T-cell (primary cell): Measurements from ENCODE around the gene HOXA1. TPM values are rescaled to one million over a fixed set of nuclear protein-coding genes. Genes with fewer than 3 reads are reported as not detected.

Experiments
- ATAC-seq, 4 experiments: fragments of 200-7000 bp in 3 of 4; fragments of 150-1000 bp in 1 of 4; cut with Tn5 transposase; replicated peaks in 1 of 4; 1 replicate in 3 of 4; 2 replicates in 1 of 4; pipeline ENCODE4 v1.10.0; 2021; ENCODE audit warnings: moderate library complexity in 3 of 4, mild to moderate bottlenecking in 2 of 4, moderate number of reproducible peaks in 1 of 4
- CTCF ChIA-PET, 2 donors: fragments of 300-600 bp; sonication (Branson Sonifier 250); formaldehyde crosslinking; loops; one replicate each; lab custom pipeline; 2022; ENCODE audit warnings: antibody characterized with exemption in 2 of 2; lab: Charles Lee
- POLR2A ChIA-PET, 2 donors: fragments of 300-600 bp; sonication (Branson Sonifier 250); formaldehyde crosslinking; loops; one replicate each; lab custom pipeline; 2022; ENCODE audit warnings: antibody characterized with exemption in 2 of 2; lab: Charles Lee
- DNase-seq, 35 experiments: peaks; one replicate each; pipeline versions ENCODE4 v3.0.0 to v3.0.0-alpha.2; 2013 to 2023
- H3K27ac ChIP-seq: one replicate; pipeline ENCODE4 v1.5.1; 2013; ENCODE audit warnings: low read length
- H3K27me3 ChIP-seq, 2 experiments: replicated peaks in 1 of 2; 1 replicate in 1 of 2; 2 replicates in 1 of 2; pipeline versions ENCODE4 v1.6.1 to v1.7.0; 2013; ENCODE audit warnings: low read length in 1 of 2, mixed read lengths in 1 of 2; ENCODE audit not compliant: control insufficient read depth in 2 of 2, insufficient read depth in 2 of 2; ENCODE audit errors: extremely low read depth in 1 of 2
- H3K36me3 ChIP-seq, 2 donors: 1 replicate in 1 of 2; 2 replicates in 1 of 2; pipeline versions ENCODE4 v1.6.1 to v1.7.0; 2013; ENCODE audit warnings: low read length in 1 of 2; ENCODE audit not compliant: control insufficient read depth in 2 of 2, insufficient read depth in 1 of 2; ENCODE audit errors: extremely low read depth in 1 of 2
- H3K4me1 ChIP-seq, 2 experiments: 1 replicate in 1 of 2; 2 replicates in 1 of 2; pipeline versions ENCODE4 v1.6.1 to v1.7.0; 2013; ENCODE audit warnings: low read length in 2 of 2, mixed read lengths in 1 of 2; ENCODE audit not compliant: insufficient read depth in 2 of 2, control insufficient read depth in 1 of 2; ENCODE audit errors: extremely low read depth in 1 of 2
- H3K4me3 ChIP-seq, 2 donors: 1 replicate in 1 of 2; 2 replicates in 1 of 2; pipeline versions ENCODE4 v1.5.1 to v1.7.0; 2013; ENCODE audit warnings: mild to moderate bottlenecking in 2 of 2, low read length in 1 of 2, moderate library complexity in 1 of 2; ENCODE audit not compliant: control insufficient read depth in 1 of 2; ENCODE audit errors: extremely low read depth in 1 of 2
- H3K9me3 ChIP-seq: 2 replicates; pipeline ENCODE4 v1.7.0; 2013
- H3K27ac Mint-ChIP-seq, 2 donors: one replicate each; pipeline ENCODE4 v1.8.0; 2020 to 2021; ENCODE audit warnings: mild to moderate bottlenecking in 2 of 2, mixed read lengths in 2 of 2
- H3K27me3 Mint-ChIP-seq, 2 donors: one replicate each; pipeline ENCODE4 v1.8.0; 2021 to 2022; ENCODE audit warnings: mixed read lengths in 2 of 2
- H3K36me3 Mint-ChIP-seq: one replicate; pipeline ENCODE4 v1.8.0; 2021; ENCODE audit warnings: mixed read lengths
- H3K4me1 Mint-ChIP-seq, 3 donors: one replicate each; pipeline ENCODE4 v1.8.0; 2020 to 2022; ENCODE audit warnings: mixed read lengths in 3 of 3, mild to moderate bottlenecking in 1 of 3
- H3K4me3 Mint-ChIP-seq, 3 donors: one replicate each; pipeline ENCODE4 v1.8.0; 2020 to 2022; ENCODE audit warnings: mild to moderate bottlenecking in 3 of 3, mixed read lengths in 3 of 3, moderate library complexity in 3 of 3
- H3K9me3 Mint-ChIP-seq, 3 donors: one replicate each; pipeline ENCODE4 v1.8.0; 2020 to 2022; ENCODE audit warnings: mixed read lengths in 3 of 3
- WGBS: methylation state at CpG from one replicate; pipeline ENCODE4 v1.1.5; 2013; ENCODE audit warnings: missing lambda C conversion rate; ENCODE audit not compliant: insufficient coverage; 5-methylcytosine and 5-hydroxymethylcytosine counted together
- total RNA-seq, 35 experiments: library from RNA in 6 of 35; stranded (reverse) in 6 of 35; fragments of 120-200 nt in 1 of 35; gene quantifications; one replicate each; pipeline versions ENCODE4 v1.2.1 to v1.2.4 and lab custom pipeline; 2013 to 2026

Gene HOXA1
- total RNA-seq, 5 donors from 2014 or later (not counting 1 experiment from before 2014, with no cell fraction given) = 0.28 to 0.66 (median 0.54) TPM

DNA sequence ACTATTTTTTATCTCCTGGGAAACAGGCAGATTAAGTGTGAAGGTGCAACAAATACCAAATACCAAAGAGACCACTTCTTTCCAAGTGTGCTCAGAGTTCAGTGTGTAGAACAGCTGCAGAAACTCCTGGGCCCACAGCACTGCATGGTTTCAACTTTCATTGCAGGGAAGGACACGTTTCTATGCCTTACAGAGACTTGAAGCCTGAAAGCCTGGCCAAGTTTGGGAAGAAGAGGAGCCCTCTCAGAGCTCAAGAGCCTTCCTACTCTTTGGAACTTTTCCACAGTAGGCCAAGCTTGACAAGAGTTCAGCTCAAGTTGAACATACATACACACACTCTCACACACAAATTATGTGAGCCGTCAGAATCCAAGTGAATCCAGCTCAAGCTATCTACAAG, 32.2 kb upstream of the HOXA1 start:
- ChIA-PET CTCF (interaction anchor here in 1 of 2 donors (1.3 kb wide), 1 partner anchor 21 kb away, joined by 4 read pairs; no protein-coding TSS in a partner anchor), POLR2A (no interaction called here)
- no peaks in the 10 kb centered on the region for H3K36me3 Mint-ChIP-seq
- H3K27me3 ChIP-seq = peaks cover 0 to 30% of the 10 kb centered on the region in 2 experiments
- no peaks in the 10 kb centered on the region for H3K9me3 ChIP-seq
- no peaks in the 10 kb centered on the region for H3K36me3 ChIP-seq
- H3K27me3 Mint-ChIP-seq = peaks cover 4 to 54% of the 10 kb centered on the region in 2 donors
- no peak overlapping the region for H3K27ac ChIP-seq
- H3K9me3 Mint-ChIP-seq = no peaks in the 10 kb centered on the region
- no peak for ATAC-seq
- H3K4me1 ChIP-seq = peaks cover 2 to 4% of the 10 kb centered on the region in 2 experiments
- H3K27ac Mint-ChIP-seq = no peak overlapping the region
- DNase-seq = no peak
- WGBS = 56% methylated on average over 1 of the region's 2 CpGs
- no peak overlapping the region for H3K4me3 ChIP-seq
- H3K4me1 Mint-ChIP-seq = peaks cover 0 to 1% (median 0%) of the 10 kb centered on the region in 3 donors
- H3K4me3 Mint-ChIP-seq = no peak overlapping the region

DNA sequence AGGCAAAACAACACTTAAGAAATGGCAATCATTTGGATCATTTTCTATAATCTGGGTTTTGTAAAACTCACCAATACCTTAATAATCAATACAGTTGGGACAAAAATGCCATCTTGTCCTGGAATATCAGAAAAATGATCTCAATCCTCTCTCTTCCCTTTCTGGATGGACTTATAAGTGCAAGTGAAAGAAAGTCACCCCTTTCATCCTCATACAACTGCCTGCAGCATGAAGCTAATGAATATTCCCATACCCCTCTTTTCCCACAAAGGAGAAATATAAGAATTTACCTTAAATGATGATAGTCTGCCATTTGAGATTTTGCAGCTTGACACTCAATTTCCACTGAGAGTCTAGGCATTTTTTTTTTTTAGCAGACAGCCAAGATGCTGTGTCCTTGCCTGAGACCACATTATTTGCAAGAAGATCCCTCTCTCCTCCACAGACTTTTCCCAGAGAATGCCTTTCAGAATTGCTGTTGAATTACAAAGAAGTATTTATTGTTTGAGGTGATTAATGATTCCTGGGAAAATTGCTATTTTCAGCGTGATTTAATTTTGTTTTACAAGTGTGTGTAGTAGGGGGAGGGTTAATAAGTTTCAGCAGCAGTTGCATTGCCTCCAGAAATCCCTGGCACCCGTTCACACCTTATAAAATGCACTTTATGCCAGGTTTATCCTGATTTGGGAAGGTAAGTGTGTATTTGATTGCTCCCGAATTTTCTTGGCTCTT, 31.0 kb upstream of the HOXA1 start:
- Histone ChIP-seq H3K4me1 (peaks cover 2 to 4% of the 10 kb centered on the region in 2 experiments), H3K9me3 (no peaks in the 10 kb centered on the region), H3K27ac (no peak overlapping the region), H3K4me3 (no peak overlapping the region), H3K36me3 (no peaks in the 10 kb centered on the region), H3K27me3 (peaks cover 0 to 32% of the 10 kb centered on the region in 2 experiments)
- ATAC-seq (no peak), DNase-seq (no peak)
- H3K4me1 Mint-ChIP-seq = peaks cover 0 to 1% (median 0%) of the 10 kb centered on the region in 3 donors
- H3K27me3 Mint-ChIP-seq = peaks cover 4 to 48% of the 10 kb centered on the region in 2 donors
- no peaks in the 10 kb centered on the region for H3K36me3 Mint-ChIP-seq
- POLR2A ChIA-PET = interaction anchor here in 1 of 2 donors (0.6 kb wide), 1 partner anchor 350 kb away, joined by 4 read pairs; no protein-coding TSS in a partner anchor
- H3K27ac Mint-ChIP-seq = no peak overlapping the region
- WGBS = no CpG with 5 or more reads among the region's 3 CpGs
- CTCF ChIA-PET = no interaction called here
- no peak overlapping the region for H3K4me3 Mint-ChIP-seq
- no peaks in the 10 kb centered on the region for H3K9me3 Mint-ChIP-seq

DNA sequence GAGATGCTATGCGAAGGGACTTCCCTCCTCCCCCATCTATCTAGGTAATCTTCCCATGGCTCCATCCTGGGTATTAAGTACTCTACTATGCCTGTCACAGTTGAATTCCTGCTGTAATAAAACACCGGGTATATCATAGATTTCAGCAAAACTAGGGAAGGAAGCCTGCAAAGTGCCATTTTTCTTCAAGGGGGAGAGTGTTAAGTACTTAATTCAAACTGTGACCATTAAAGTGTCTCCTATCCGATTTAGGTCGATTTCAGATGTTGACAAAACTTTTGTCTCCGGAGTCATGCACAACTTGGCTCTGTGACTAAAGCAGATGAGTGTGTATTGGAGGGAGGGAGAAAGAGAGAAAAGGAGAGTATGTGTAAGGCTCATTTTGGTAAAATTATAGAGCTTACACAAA, 30.2 kb upstream of the HOXA1 start:
- WGBS = 58% methylated on average over 2 of the region's 5 CpGs
- Mint-ChIP-seq H3K4me1 (peaks cover 0 to 1% (median 0%) of the 10 kb centered on the region in 3 donors), H3K27ac (no peak overlapping the region), H3K4me3 (no peak overlapping the region), H3K36me3 (no peaks in the 10 kb centered on the region), H3K9me3 (no peaks in the 10 kb centered on the region), H3K27me3 (peaks cover 4 to 45% of the 10 kb centered on the region in 2 donors)
- Histone ChIP-seq H3K27ac (no peak overlapping the region), H3K4me3 (no peak overlapping the region), H3K36me3 (no peaks in the 10 kb centered on the region), H3K9me3 (no peaks in the 10 kb centered on the region), H3K4me1 (peaks cover 0 to under 1% of the 10 kb centered on the region in 2 experiments), H3K27me3 (peaks cover 0 to 28% of the 10 kb centered on the region in 2 experiments)
- ATAC-seq (no peak), DNase-seq (no peak)
- CTCF ChIA-PET = no interaction called here
- POLR2A ChIA-PET = no interaction called here

DNA sequence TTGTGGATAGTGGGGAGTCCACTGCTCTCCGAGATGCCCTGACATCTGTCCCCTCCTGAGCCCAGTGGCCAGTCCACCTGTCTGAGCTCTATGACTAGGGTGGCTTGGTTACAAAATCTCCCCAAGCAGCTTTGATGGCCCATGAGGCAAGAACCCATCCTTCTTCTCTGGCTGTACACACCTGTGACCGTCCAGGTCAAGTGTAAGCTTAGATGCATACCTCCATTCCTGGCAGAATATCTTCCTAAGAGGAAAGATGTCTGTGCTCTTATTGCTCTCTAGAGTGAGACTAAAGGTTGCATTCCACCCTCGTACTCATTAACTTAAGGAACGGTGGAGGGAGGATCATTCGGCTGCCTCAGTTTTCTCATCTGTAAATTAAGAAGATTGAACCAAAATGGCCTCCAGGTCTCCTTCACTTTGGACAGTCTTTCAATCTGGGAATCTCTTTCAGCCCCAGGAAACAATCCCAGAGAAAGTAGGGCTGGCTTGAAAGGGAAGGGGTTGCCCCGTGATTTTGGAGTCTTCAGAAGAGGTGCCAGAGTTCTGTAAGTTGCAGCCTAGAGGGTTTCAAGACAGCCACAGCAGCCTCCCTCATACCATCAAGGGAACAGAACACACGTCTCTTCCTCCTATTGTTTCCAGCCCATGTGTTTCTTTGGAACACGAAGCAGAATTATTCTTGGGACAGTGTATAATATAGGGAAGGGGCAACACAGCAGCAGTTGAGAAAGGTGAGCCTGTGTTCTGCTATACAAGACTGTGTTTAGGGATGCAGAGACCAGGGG, 29.3 kb upstream of the HOXA1 start:
- Histone ChIP-seq H3K4me1 (no peaks in the 10 kb centered on the region), H3K36me3 (no peaks in the 10 kb centered on the region), H3K9me3 (no peaks in the 10 kb centered on the region), H3K4me3 (no peak overlapping the region), H3K27me3 (peaks cover 0 to 30% of the 10 kb centered on the region in 2 experiments), H3K27ac (no peak overlapping the region)
- ChIA-PET CTCF (no interaction called here), POLR2A (no interaction called here)
- Mint-ChIP-seq H3K9me3 (no peaks in the 10 kb centered on the region), H3K4me3 (no peak overlapping the region), H3K27me3 (peaks cover 4 to 45% of the 10 kb centered on the region in 2 donors), H3K36me3 (no peaks in the 10 kb centered on the region), H3K27ac (no peak overlapping the region), H3K4me1 (peaks cover 0 to 1% (median 0%) of the 10 kb centered on the region in 3 donors)
- ATAC-seq (no peak), DNase-seq (no peak)
- 100% methylated on average over 3 of the region's 8 CpGs for WGBS

DNA sequence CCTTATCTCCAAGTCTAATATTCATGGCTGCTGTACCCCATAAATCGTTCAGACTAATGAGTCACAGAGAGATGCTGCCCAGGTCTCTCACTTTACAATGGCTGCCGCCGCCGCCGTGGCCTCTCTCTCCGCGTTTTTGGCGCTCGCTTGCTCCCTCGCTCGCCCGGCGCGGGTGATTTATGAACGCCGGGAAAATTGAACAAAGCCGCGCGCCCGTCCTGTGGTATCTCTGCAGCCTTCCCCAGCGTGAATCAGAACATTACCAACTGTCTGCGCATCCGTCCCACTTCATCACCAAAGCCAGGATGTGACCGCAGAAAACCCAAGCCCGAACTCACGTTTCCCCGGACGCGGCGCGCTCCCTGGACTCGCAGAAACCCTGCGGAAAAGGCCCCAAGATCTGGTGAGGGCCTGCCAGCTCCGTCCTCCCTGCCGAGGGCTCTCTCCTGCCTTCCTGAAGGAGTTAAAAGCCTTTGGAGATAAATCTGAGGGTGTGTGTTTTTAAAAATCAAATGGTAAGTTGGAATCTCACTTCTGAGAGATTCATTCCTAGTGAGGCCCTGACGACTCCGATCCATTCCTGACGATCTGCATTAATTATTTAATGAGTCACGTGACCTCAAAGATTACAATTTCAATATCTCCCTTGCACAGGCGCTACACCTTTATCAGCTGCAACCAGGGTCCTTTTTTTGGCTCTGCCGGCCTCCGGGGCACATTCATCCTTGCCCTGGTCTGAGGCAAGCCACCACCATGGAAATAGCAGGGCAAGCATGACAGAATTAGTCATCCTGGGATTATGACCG, 28.5 kb upstream of the HOXA1 start:
- 97% methylated on average over 29 of the region's 43 CpGs for WGBS
- no peak overlapping the region for H3K27ac Mint-ChIP-seq
- DNase-seq = no peak
- no peak overlapping the region for H3K27ac ChIP-seq
- POLR2A ChIA-PET = no interaction called here
- no peaks in the 10 kb centered on the region for H3K9me3 Mint-ChIP-seq
- no peaks in the 10 kb centered on the region for H3K36me3 Mint-ChIP-seq
- no peaks in the 10 kb centered on the region for H3K4me1 ChIP-seq
- peaks cover 0 to 1% (median 0%) of the 10 kb centered on the region in 3 donors for H3K4me1 Mint-ChIP-seq
- no peak overlapping the region for H3K4me3 ChIP-seq
- H3K9me3 ChIP-seq = no peaks in the 10 kb centered on the region
- no peak overlapping the region for H3K4me3 Mint-ChIP-seq
- no peak for ATAC-seq
- no peaks in the 10 kb centered on the region for H3K36me3 ChIP-seq
- H3K27me3 Mint-ChIP-seq = peaks cover 4 to 43% of the 10 kb centered on the region in 2 donors
- CTCF ChIA-PET = no interaction called here
- H3K27me3 ChIP-seq = peaks cover 0 to 28% of the 10 kb centered on the region in 2 experiments
